ENCODE data around the gene PLEKHA8.

Gene PLEKHA8

GRCh38 chr7:30066687-30067086, 38.5 kb downstream of the PLEKHA8 start:
- H3K36me3 ChIP-seq (ENCODE audit: insufficient read depth, low read length), result peaks cover 30% of the 10 kb centered on the region; the same call in 1 of the 2 replicates
- TF ChIP-seq CTCF (conservative IDR thresholded peaks at IDR 0.05; ENCODE audit: low read length) (no peak), EZH2phosphoT487 (IDR thresholded peaks at IDR 0.05; ENCODE audit: borderline replicate concordance) (no peak)
- no peaks in the 10 kb centered on the region for H3K9me2 ChIP-seq (replicated peaks; ENCODE audit: low read depth, low read length)
- no peaks in the 10 kb centered on the region for H3K9me3 ChIP-seq (ENCODE audit: insufficient read depth, low read depth, low read length)
- H3K4me3 ChIP-seq (ENCODE audit: low read length, poor library complexity, severe bottlenecking), result no peak overlapping the region
- no peak overlapping the region for H3K4me2 ChIP-seq (ENCODE audit: low read depth, low read length, poor library complexity, severe bottlenecking)
- H4K20me1 ChIP-seq (ENCODE audit: insufficient read depth, low read length, poor library complexity, severe bottlenecking), result no peaks in the 10 kb centered on the region
- no peak overlapping the region for H3K9ac ChIP-seq (ENCODE audit: low read depth, low read length, poor library complexity, severe bottlenecking)
- no peaks in the 10 kb centered on the region for H3F3A ChIP-seq (ENCODE audit: low read depth)
- H3K27me3 ChIP-seq (ENCODE audit: insufficient read depth, low read length, poor library complexity, severe bottlenecking), result no peaks in the 10 kb centered on the region
- H3K4me1 ChIP-seq (ENCODE audit: insufficient read depth, low read length, poor library complexity, severe bottlenecking), result peaks cover 7% of the 10 kb centered on the region
- no peak overlapping the region for H2AFZ ChIP-seq (ENCODE audit: low read length)
- H3K79me2 ChIP-seq (ENCODE audit: insufficient read depth, low read length), result no peaks in the 10 kb centered on the region

GRCh38 chr7:30068117-30068516, 39.9 kb downstream of the PLEKHA8 start:
- H3K9me3 ChIP-seq (ENCODE audit: insufficient read depth, low read depth, low read length), result no peaks in the 10 kb centered on the region
- H3K9ac ChIP-seq (ENCODE audit: low read depth, low read length, poor library complexity, severe bottlenecking), result no peak overlapping the region
- no peaks in the 10 kb centered on the region for H3K9me2 ChIP-seq (replicated peaks; ENCODE audit: low read depth, low read length)
- H3K4me2 ChIP-seq (ENCODE audit: low read depth, low read length, poor library complexity, severe bottlenecking), result no peak overlapping the region
- H2AFZ ChIP-seq (ENCODE audit: low read length), result no peak overlapping the region
- H3K4me3 ChIP-seq (ENCODE audit: low read length, poor library complexity, severe bottlenecking), result no peak overlapping the region
- H3K79me2 ChIP-seq (ENCODE audit: insufficient read depth, low read length), result no peaks in the 10 kb centered on the region
- H4K20me1 ChIP-seq (ENCODE audit: insufficient read depth, low read length, poor library complexity, severe bottlenecking), result no peaks in the 10 kb centered on the region
- H3K36me3 ChIP-seq (ENCODE audit: insufficient read depth, low read length), result peaks cover 21% of the 10 kb centered on the region; the same call in 1 of the 2 replicates
- peaks cover 7% of the 10 kb centered on the region for H3K4me1 ChIP-seq (ENCODE audit: insufficient read depth, low read length, poor library complexity, severe bottlenecking)
- no peaks in the 10 kb centered on the region for H3K27me3 ChIP-seq (ENCODE audit: insufficient read depth, low read length, poor library complexity, severe bottlenecking)
- TF ChIP-seq CTCF (conservative IDR thresholded peaks at IDR 0.05; ENCODE audit: low read length) (no peak), EZH2phosphoT487 (IDR thresholded peaks at IDR 0.05; ENCODE audit: borderline replicate concordance) (no peak)
- no peaks in the 10 kb centered on the region for H3F3A ChIP-seq (ENCODE audit: low read depth)

GRCh38 chr7:30069096-30069867, 41.1 kb downstream of the PLEKHA8 start:
- H3K9me3 ChIP-seq (ENCODE audit: insufficient read depth, low read depth, low read length), result no peaks in the 10 kb centered on the region
- no peak overlapping the region for H3K4me2 ChIP-seq (ENCODE audit: low read depth, low read length, poor library complexity, severe bottlenecking)
- H3K4me1 ChIP-seq (ENCODE audit: insufficient read depth, low read length, poor library complexity, severe bottlenecking), result peaks cover 7% of the 10 kb centered on the region
- no peak overlapping the region for H2AFZ ChIP-seq (ENCODE audit: low read length)
- no peak overlapping the region for H3K4me3 ChIP-seq (ENCODE audit: low read length, poor library complexity, severe bottlenecking)
- H3F3A ChIP-seq (ENCODE audit: low read depth), result no peaks in the 10 kb centered on the region
- H4K20me1 ChIP-seq (ENCODE audit: insufficient read depth, low read length, poor library complexity, severe bottlenecking), result no peaks in the 10 kb centered on the region
- no peaks in the 10 kb centered on the region for H3K9me2 ChIP-seq (replicated peaks; ENCODE audit: low read depth, low read length)
- no peak for TF ChIP-seq CTCF (conservative IDR thresholded peaks at IDR 0.05; ENCODE audit: low read length)
- TF ChIP-seq EZH2phosphoT487 (IDR thresholded peaks at IDR 0.05; ENCODE audit: borderline replicate concordance), result no peak
- H3K9ac ChIP-seq (ENCODE audit: low read depth, low read length, poor library complexity, severe bottlenecking), result no peak overlapping the region
- no peaks in the 10 kb centered on the region for H3K79me2 ChIP-seq (ENCODE audit: insufficient read depth, low read length)
- peaks cover 9% of the 10 kb centered on the region; the same call in 1 of the 2 replicates for H3K36me3 ChIP-seq (ENCODE audit: insufficient read depth, low read length)
- no peaks in the 10 kb centered on the region for H3K27me3 ChIP-seq (ENCODE audit: insufficient read depth, low read length, poor library complexity, severe bottlenecking)

All from Loucy (cell line).